Trophoblast cell (in vitro differentiated cells and primary cell): ENCODE results near the gene IKZF5.
A peak's percentile ranks its signal among the peaks of the same experiment; 100 is the strongest.

Experiments
- DNase-seq, 2 donors: peaks; one replicate each; pipeline ENCODE4 v3.0.0-alpha.2; 2016
- H2AFZ ChIP-seq: 2 replicates; pipeline ENCODE4 v1.6.1; 2013; ENCODE audit warnings: low read length, moderate library complexity, mild to moderate bottlenecking; ENCODE audit not compliant: insufficient read depth, poor library complexity
- H2AK5ac ChIP-seq: 2 replicates; pipeline ENCODE4 v1.6.1; 2013; ENCODE audit warnings: mild to moderate bottlenecking, low read length
- H2BK120ac ChIP-seq: 2 replicates; pipeline ENCODE4 v1.6.1; 2013; ENCODE audit warnings: low read length, mild to moderate bottlenecking, moderate library complexity; ENCODE audit not compliant: insufficient read depth, poor library complexity
- H2BK12ac ChIP-seq: 2 replicates; pipeline ENCODE4 v1.6.1; 2013; ENCODE audit warnings: mild to moderate bottlenecking, low read length, moderate library complexity
- H2BK5ac ChIP-seq: 2 replicates; pipeline ENCODE4 v1.6.1; 2013; ENCODE audit warnings: low read length, low read depth, moderate library complexity, mild to moderate bottlenecking; ENCODE audit not compliant: poor library complexity
- H3K14ac ChIP-seq: 2 replicates; pipeline ENCODE4 v1.6.1; 2013; ENCODE audit warnings: mild to moderate bottlenecking, low read length
- H3K18ac ChIP-seq: 2 replicates; pipeline ENCODE4 v1.6.1; 2013; ENCODE audit warnings: mild to moderate bottlenecking, low read length
- H3K23ac ChIP-seq: 2 replicates; pipeline ENCODE4 v1.6.1; 2013; ENCODE audit warnings: low read length
- H3K27ac ChIP-seq: 2 replicates; pipeline ENCODE4 v1.5.1; 2013; ENCODE audit warnings: low read depth, mild to moderate bottlenecking, inconsistent platforms, low read length, moderate library complexity
- H3K27me3 ChIP-seq: 2 replicates; pipeline ENCODE4 v1.6.1; 2013; ENCODE audit warnings: inconsistent platforms, mild to moderate bottlenecking, low read length, moderate library complexity; ENCODE audit not compliant: insufficient read depth
- H3K36me3 ChIP-seq, 2 experiments: 1 replicate in 1 of 2; 2 replicates in 1 of 2; pipeline ENCODE4 v1.6.1; 2013; ENCODE audit warnings: low read length in 2 of 2, mild to moderate bottlenecking in 2 of 2, moderate library complexity in 1 of 2; ENCODE audit not compliant: insufficient read depth in 2 of 2, control insufficient read depth in 1 of 2
- H3K4ac ChIP-seq: 2 replicates; pipeline ENCODE4 v1.6.1; 2013; ENCODE audit warnings: low read depth, mild to moderate bottlenecking, low read length, moderate library complexity
- H3K4me1 ChIP-seq, 2 experiments: 1 replicate in 1 of 2; 2 replicates in 1 of 2; pipeline ENCODE4 v1.6.1; 2013; ENCODE audit warnings: low read length in 2 of 2, mild to moderate bottlenecking in 2 of 2, moderate library complexity in 1 of 2; ENCODE audit not compliant: insufficient read depth in 2 of 2, control insufficient read depth in 1 of 2
- H3K4me2 ChIP-seq: 2 replicates; pipeline ENCODE4 v1.6.1; 2013; ENCODE audit warnings: inconsistent platforms, mild to moderate bottlenecking, low read length, moderate library complexity
- H3K4me3 ChIP-seq: 2 replicates; pipeline ENCODE4 v1.5.1; 2013; ENCODE audit warnings: mild to moderate bottlenecking, low read depth, low read length, inconsistent platforms
- H3K79me1 ChIP-seq: one replicate; pipeline ENCODE4 v1.6.1; 2013; ENCODE audit warnings: low read length
- H3K79me2 ChIP-seq: 2 replicates; pipeline ENCODE4 v1.6.1; 2013; ENCODE audit warnings: low read length, mild to moderate bottlenecking; ENCODE audit not compliant: control insufficient read depth, insufficient read depth, poor library complexity
- H3K9ac ChIP-seq: 2 replicates; pipeline ENCODE4 v1.6.1; 2013; ENCODE audit warnings: mild to moderate bottlenecking, low read length
- H3K9me3 ChIP-seq: 2 replicates; pipeline ENCODE4 v1.6.1; 2013; ENCODE audit warnings: low read depth, mild to moderate bottlenecking, control low read depth, inconsistent platforms, low read length; ENCODE audit not compliant: insufficient read depth
- H4K12ac ChIP-seq: 2 replicates; pipeline ENCODE4 v1.6.1; 2013; ENCODE audit warnings: low read depth, mild to moderate bottlenecking, low read length, moderate library complexity
- H4K8ac ChIP-seq: 2 replicates; pipeline ENCODE4 v1.6.1; 2013; ENCODE audit warnings: low read depth, mild to moderate bottlenecking, low read length, moderate library complexity
- H4K91ac ChIP-seq: one replicate; pipeline ENCODE4 v1.6.1; 2013; ENCODE audit warnings: low read depth, mild to moderate bottlenecking, low read length, moderate library complexity
- WGBS: extraction: QIAGEN DNeasy Blood & Tissue Kit; methylation state at CpG from one replicate; pipeline ENCODE4 v1.1.7; 2013; ENCODE audit warnings: missing lambda C conversion rate; ENCODE audit not compliant: insufficient read length, insufficient coverage; ENCODE audit errors: extremely low coverage; 5-methylcytosine and 5-hydroxymethylcytosine counted together

Gene IKZF5

DNA sequence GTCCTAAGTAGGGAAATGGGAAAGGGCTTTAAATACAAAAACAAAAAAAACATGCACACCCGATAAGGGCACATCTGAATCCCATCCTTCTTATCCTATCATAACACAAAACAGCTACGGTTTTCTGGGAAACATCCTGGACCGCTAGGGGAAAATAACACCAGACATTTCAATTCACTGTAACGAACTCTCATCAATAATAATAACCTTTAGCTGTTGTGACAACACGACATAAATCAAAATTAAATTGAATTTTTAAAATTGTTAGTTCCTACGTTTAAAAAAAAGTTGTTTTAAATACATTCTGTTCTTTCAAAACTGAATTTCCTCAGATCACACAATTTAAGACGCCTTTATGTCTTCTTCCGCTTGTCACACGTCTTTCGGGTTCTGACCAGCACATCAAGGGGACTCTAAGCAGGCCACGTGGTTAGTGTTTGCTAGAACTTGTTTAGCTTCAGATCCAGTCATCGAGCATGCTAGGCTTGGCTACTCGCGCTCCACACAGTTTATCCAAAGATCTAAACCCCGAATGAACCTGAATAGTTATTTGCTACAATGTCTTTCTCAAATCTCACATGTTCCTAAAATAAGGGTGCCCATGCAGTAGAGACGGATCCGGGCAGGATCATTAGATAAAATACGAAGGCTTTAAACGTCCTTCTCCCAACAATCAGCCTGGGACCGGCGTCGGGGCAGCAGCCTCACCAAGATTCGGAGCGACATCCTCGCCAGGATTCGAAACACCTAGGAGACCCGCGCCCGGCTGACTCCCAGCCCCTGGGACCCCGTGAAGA, 839 bp downstream of the IKZF5 start:
- Histone ChIP-seq H3K79me2 (peaks cover 11% of the 10 kb centered on the region), H3K27me3 (no peaks in the 10 kb centered on the region), H2AK5ac (peak overlapping the region; percentile 30), H3K4me1 (peaks cover 0 to 5% of the 10 kb centered on the region in 2 experiments), H3K27ac (no peak overlapping the region), H2BK5ac (peak overlapping the region; percentile 75), H3K23ac (no peak overlapping the region), H4K91ac (peak overlapping the region; percentile 85), H3K9ac (peak overlapping the region; percentile 85), H3K9me3 (peaks cover 2% of the 10 kb centered on the region), H3K18ac (peak overlapping the region; percentile 82), H3K36me3 (no peaks in the 10 kb centered on the region), H3K4ac (peak overlapping the region; percentile 69), H3K4me3 (peak overlapping the region; percentile 98), H3K4me2 (peak overlapping the region; percentile 98), H3K14ac (no peak overlapping the region), H2AFZ (peak overlapping the region; percentile 97), H4K12ac (peak overlapping the region; percentile 95), H2BK120ac (peak overlapping the region; percentile 67), H2BK12ac (no peak overlapping the region), H4K8ac (peak overlapping the region; percentile 87), H3K79me1 (peaks cover 7% of the 10 kb centered on the region)
- peak; percentile 43 to 64 for DNase-seq
- WGBS = no CpG with 5 or more reads among the region's 30 CpGs

DNA sequence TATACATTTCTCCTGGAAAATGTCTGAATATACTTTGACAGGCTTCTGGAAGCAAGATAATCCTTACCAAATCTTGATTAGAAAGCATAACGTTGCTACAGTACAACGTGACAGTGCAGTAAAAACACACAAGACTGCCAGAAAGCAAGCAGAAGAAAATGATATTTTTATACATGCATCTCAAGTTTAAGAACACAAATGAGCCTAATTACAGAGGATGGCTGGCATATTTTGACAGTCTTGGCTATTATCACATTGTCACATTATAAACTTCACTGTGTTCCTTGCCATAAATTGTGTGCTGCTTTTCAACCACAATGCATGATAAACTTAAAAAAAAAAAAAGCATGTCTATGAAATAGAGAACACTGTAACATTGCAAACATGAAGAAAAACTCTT, 4.3 kb downstream of the IKZF5 start:
- Histone ChIP-seq H3K4me1 (peaks cover 0 to 2% of the 10 kb centered on the region in 2 experiments), H2BK5ac (no peak overlapping the region), H3K36me3 (no peaks in the 10 kb centered on the region), H3K4ac (no peak overlapping the region), H2BK12ac (no peak overlapping the region), H3K18ac (no peak overlapping the region), H4K91ac (no peak overlapping the region), H3K23ac (no peak overlapping the region), H3K4me2 (no peak overlapping the region), H3K27ac (no peak overlapping the region), H2BK120ac (no peak overlapping the region), H3K9me3 (peaks cover 2% of the 10 kb centered on the region), H4K8ac (no peak overlapping the region), H3K79me2 (peaks cover 11% of the 10 kb centered on the region), H3K79me1 (peaks cover 7% of the 10 kb centered on the region), H3K4me3 (no peak overlapping the region), H3K14ac (no peak overlapping the region), H2AK5ac (no peak overlapping the region), H3K9ac (no peak overlapping the region), H2AFZ (no peak overlapping the region), H4K12ac (no peak overlapping the region), H3K27me3 (no peaks in the 10 kb centered on the region)
- WGBS = no CpG with 5 or more reads among the region's 2 CpGs
- DNase-seq = no peak

DNA sequence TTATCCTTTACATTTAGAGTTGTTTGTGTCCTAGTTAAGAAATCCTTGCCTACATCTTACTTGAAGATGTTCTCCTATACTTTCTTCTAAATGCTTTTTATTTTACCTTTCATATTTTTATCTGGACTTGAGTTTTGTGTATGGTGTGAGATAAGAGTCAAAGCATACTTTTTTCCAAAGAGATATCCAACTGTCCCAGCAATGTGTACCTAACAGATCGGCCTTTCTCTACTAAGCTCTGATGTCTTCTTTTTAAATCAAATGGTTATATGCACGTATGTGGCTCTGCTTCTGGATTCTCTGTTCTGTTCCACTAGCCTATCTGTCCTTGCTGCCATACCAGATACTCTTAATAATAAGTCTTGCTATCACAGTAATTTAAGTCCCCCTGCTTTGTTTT, 7.2 kb downstream of the IKZF5 start:
- Histone ChIP-seq H3K9me3 (no peaks in the 10 kb centered on the region), H3K18ac (no peak overlapping the region), H3K36me3 (peaks cover 0 to 3% of the 10 kb centered on the region in 2 experiments), H3K27me3 (no peaks in the 10 kb centered on the region), H3K4ac (no peak overlapping the region), H2AK5ac (no peak overlapping the region), H2BK12ac (no peak overlapping the region), H4K91ac (no peak overlapping the region), H3K14ac (no peak overlapping the region), H3K9ac (no peak overlapping the region), H4K12ac (no peak overlapping the region), H2BK5ac (no peak overlapping the region), H2AFZ (no peak overlapping the region), H3K79me2 (no peaks in the 10 kb centered on the region), H3K27ac (no peak overlapping the region), H3K4me3 (no peak overlapping the region), H2BK120ac (no peak overlapping the region), H3K23ac (no peak overlapping the region), H3K79me1 (no peaks in the 10 kb centered on the region), H4K8ac (no peak overlapping the region), H3K4me2 (no peak overlapping the region), H3K4me1 (no peaks in the 10 kb centered on the region)
- DNase-seq = no peak
- no CpG with 5 or more reads among the region's 2 CpGs for WGBS

DNA sequence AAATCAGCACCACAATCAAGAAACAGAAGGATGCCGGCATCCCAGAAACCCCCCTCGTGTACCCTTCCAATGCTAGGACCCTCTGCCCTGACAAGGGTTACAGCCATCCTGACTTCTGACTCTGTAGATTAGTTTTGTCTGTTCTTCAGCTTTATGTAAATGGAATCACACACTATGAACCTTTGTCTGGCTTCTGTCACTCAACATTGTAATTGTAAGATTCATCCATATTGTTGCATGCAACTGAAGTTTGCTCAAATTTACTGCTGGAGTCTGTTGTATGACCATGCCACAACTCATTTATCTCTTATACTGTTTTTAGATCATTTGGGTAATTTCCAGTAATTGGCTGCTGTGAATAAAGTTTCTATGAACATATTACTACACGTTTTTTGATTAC, 8.4 kb downstream of the IKZF5 start:
- H3K18ac ChIP-seq = no peak overlapping the region

More for the DNA sequence above, 8.4 kb downstream of the IKZF5 start:
- H3K79me1 ChIP-seq = no peaks in the 10 kb centered on the region
- no peak overlapping the region for H2AK5ac ChIP-seq
- no peak overlapping the region for H3K9ac ChIP-seq
- WGBS = no CpG with 5 or more reads among the region's 3 CpGs
- H3K4me3 ChIP-seq = no peak overlapping the region
- H3K9me3 ChIP-seq = no peaks in the 10 kb centered on the region
- H4K91ac ChIP-seq = no peak overlapping the region
- H3K23ac ChIP-seq = no peak overlapping the region
- H2AFZ ChIP-seq = no peak overlapping the region
- H3K14ac ChIP-seq = no peak overlapping the region
- peaks cover 0 to 7% of the 10 kb centered on the region in 2 experiments for H3K36me3 ChIP-seq
- no peaks in the 10 kb centered on the region for H3K4me1 ChIP-seq
- no peaks in the 10 kb centered on the region for H3K27me3 ChIP-seq
- H4K8ac ChIP-seq = no peak overlapping the region
- no peak overlapping the region for H3K27ac ChIP-seq
- no peak overlapping the region for H2BK5ac ChIP-seq
- no peak overlapping the region for H2BK12ac ChIP-seq
- H3K4me2 ChIP-seq = no peak overlapping the region
- H3K79me2 ChIP-seq = no peaks in the 10 kb centered on the region
- no peak overlapping the region for H3K4ac ChIP-seq
- DNase-seq = no peak
- no peak overlapping the region for H2BK120ac ChIP-seq
- no peak overlapping the region for H4K12ac ChIP-seq
